Endothelial cell (in vitro differentiated cells): ENCODE results near the gene CDKN2C. TPM values are rescaled to one million over a fixed set of nuclear protein-coding genes. Genes with fewer than 3 reads are reported as not detected.

Experiments
- DNase-seq: peaks from one replicate; pipeline ENCODE4 v3.0.0; 2021; ENCODE audit warnings: low spot score
- H3K27ac Mint-ChIP-seq: one replicate; pipeline ENCODE4 v1.8.0; 2021; ENCODE audit warnings: mixed read lengths, inconsistent platforms; ENCODE audit not compliant: unreplicated experiment
- H3K27me3 Mint-ChIP-seq: one replicate; pipeline ENCODE4 v1.8.0; 2021; ENCODE audit warnings: mild to moderate bottlenecking, moderate library complexity, mixed read lengths, inconsistent platforms; ENCODE audit not compliant: unreplicated experiment
- H3K36me3 Mint-ChIP-seq: one replicate; pipeline ENCODE4 v1.8.0; 2021; ENCODE audit warnings: mild to moderate bottlenecking, low read depth, mixed read lengths, inconsistent platforms; ENCODE audit not compliant: unreplicated experiment
- H3K4me1 Mint-ChIP-seq: one replicate; pipeline ENCODE4 v1.8.0; 2021; ENCODE audit warnings: mild to moderate bottlenecking, mixed read lengths, inconsistent platforms; ENCODE audit not compliant: unreplicated experiment
- H3K4me3 Mint-ChIP-seq: one replicate; pipeline ENCODE4 v1.8.0; 2021; ENCODE audit warnings: mild to moderate bottlenecking, mixed read lengths, inconsistent platforms; ENCODE audit not compliant: unreplicated experiment
- H3K9me3 Mint-ChIP-seq: one replicate; pipeline ENCODE4 v1.8.0; 2021; ENCODE audit warnings: mixed read lengths, inconsistent platforms; ENCODE audit not compliant: unreplicated experiment
- CTCF ChIP-seq: fragments of 200-600 bp; sonication (generic); IDR thresholded peaks from one replicate; pipeline ENCODE4 v1.5.0; 2021; ENCODE audit warnings: antibody characterized with exemption; ENCODE audit not compliant: unreplicated experiment
- total RNA-seq: library from RNA; stranded (reverse); fragmentation: NEBNext Ultra II Directional; extraction: Animal tissue kit (Norgen Biotek cat#: 25700); gene quantifications from one replicate; pipeline ENCODE4 v1.2.1, GENCODE V29; 2021; ENCODE audit not compliant: unreplicated experiment

CDKN2C gene
- total RNA-seq, 1 donor from 2014 or later = not detected

GRCh38 chr1:50973875-50974617 is 4.0 kb downstream of the CDKN2C start:
- H3K9me3 Mint-ChIP-seq = no peaks in the 10 kb centered on the region
- no peak overlapping the region for H3K27ac Mint-ChIP-seq
- TF ChIP-seq CTCF = no peak
- no peaks in the 10 kb centered on the region for H3K36me3 Mint-ChIP-seq
- DNase-seq = no peak
- peaks cover 31% of the 10 kb centered on the region for H3K27me3 Mint-ChIP-seq
- no peak overlapping the region for H3K4me3 Mint-ChIP-seq
- H3K4me1 Mint-ChIP-seq = peaks cover 18% of the 10 kb centered on the region

GRCh38 chr1:50974618-50974935 is 4.5 kb downstream of the CDKN2C start:
- Mint-ChIP-seq H3K27ac (no peak overlapping the region), H3K36me3 (no peaks in the 10 kb centered on the region), H3K4me3 (no peak overlapping the region), H3K27me3 (peaks cover 32% of the 10 kb centered on the region), H3K4me1 (peaks cover 18% of the 10 kb centered on the region), H3K9me3 (no peaks in the 10 kb centered on the region)
- TF ChIP-seq CTCF = no peak
- no peak for DNase-seq

DNA sequence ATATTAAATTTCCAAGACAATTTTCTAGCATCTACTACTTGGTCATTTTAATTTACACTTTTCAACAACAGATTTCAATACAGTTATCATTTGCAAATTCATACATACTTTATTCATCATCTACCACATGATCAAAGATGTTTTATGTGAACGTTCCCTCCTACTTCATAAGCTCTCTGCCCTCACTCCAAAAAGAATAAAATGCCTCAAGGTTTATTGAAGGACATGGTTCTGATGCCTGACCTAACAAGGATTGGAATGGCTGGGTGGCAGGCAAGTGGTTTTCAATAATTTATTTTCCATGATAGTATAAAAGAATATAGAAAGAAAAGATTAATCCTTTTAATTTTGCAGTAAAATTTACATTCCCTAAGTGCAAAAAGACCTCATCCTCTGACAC is 5.4 kb downstream of the CDKN2C start:
- Mint-ChIP-seq H3K4me1 (peaks cover 12% of the 10 kb centered on the region), H3K9me3 (no peaks in the 10 kb centered on the region), H3K27me3 (peaks cover 30% of the 10 kb centered on the region), H3K27ac (no peak overlapping the region), H3K36me3 (no peaks in the 10 kb centered on the region), H3K4me3 (no peak overlapping the region)
- TF ChIP-seq CTCF = no peak
- no peak for DNase-seq

DNA sequence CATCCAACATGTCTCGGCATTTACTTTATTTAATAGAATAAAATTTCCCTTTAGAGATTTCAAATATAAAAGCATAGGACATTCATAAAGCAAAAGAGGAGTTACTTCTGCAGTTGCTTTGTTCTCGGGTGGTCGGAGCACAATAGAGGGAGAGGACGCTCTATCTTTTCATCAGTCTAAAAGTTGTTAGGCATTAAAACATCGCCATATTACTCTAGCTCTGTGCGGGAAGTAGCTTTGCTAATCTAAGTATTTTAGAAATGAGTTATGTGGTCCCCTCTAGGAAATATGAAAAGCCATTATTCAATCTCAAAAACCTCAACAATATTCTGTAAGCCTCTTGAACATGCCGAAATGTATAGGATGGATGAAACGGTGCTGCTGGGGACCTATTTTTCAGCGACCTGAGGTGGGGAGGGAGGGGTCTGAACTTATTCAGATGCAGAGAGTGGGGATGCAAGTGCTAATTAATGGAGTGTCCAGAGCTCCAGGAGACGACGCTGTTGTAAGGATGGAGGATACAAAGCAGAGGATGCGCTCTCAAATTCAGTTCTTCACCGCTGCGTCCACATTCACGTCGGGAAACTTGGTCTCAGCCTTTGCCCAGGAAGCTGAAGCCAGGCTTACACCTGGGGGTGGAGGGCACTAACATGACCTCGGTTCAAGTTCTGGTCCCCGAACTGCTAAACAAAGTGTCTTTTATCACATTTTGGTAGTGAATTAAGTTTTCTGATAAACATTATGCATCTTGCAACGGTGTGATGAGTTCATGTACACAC is 6.3 kb downstream of the CDKN2C start:
- H3K4me1 Mint-ChIP-seq = peaks cover 12% of the 10 kb centered on the region
- H3K27me3 Mint-ChIP-seq = peaks cover 26% of the 10 kb centered on the region
- H3K36me3 Mint-ChIP-seq = no peaks in the 10 kb centered on the region
- no peaks in the 10 kb centered on the region for H3K9me3 Mint-ChIP-seq
- no peak for DNase-seq
- no peak overlapping the region for H3K27ac Mint-ChIP-seq
- TF ChIP-seq CTCF = no peak
- H3K4me3 Mint-ChIP-seq = no peak overlapping the region
